GM12878 (cell line): ENCODE data around the gene ZNF444. TPM values are rescaled to one million over a fixed set of nuclear protein-coding genes. Genes with fewer than 3 reads are reported as not detected.

Experiments used
- ATAC-seq: fragments of 200-7000 bp; cut with Tn5 transposase; 3 replicates; pipeline ENCODE4 v1.9.1; 2020; ENCODE audit warnings: mild to moderate bottlenecking, moderate library complexity
- BruUV-seq: library from RNA; stranded (reverse); fragments of 400-500 nt; replicated peaks from 2 replicates; lab custom pipeline; 2021; lab: Mats Ljungman, UMichigan
- CTCF ChIA-PET: fragments of 300-600 bp; sonication (Branson Sonifier 250); formaldehyde crosslinking; extraction: SDS; loops from one replicate; lab custom pipeline; 2021; ENCODE audit warnings: inconsistent platforms; lab: Yijun Ruan, JAX
- POLR2A ChIA-PET: fragments of 350-600 bp; formaldehyde crosslinking; extraction: SDS; loops from one replicate; lab custom pipeline; 2021; ENCODE audit warnings: inconsistent platforms; lab: Charles Lee
- RAD21 ChIA-PET: fragments of 300-600 bp; sonication (Branson Sonifier 250); formaldehyde crosslinking; loops from one replicate; lab custom pipeline; 2023; ENCODE audit warnings: antibody characterized with exemption; ENCODE audit not compliant: unreplicated experiment; lab: Charles Lee
- SMC1A ChIA-PET: fragments of 300-600 bp; sonication (Branson Sonifier 250); formaldehyde crosslinking; loops from one replicate; lab custom pipeline; 2023; ENCODE audit not compliant: unreplicated experiment, uncharacterized antibody; lab: Charles Lee
- DNase-seq: peaks from one replicate; pipeline ENCODE4 v3.0.0-alpha.2; 2011; ENCODE audit warnings: low read depth, low spot score
- FAIRE-seq: peaks from 3 replicates; lab custom pipeline; 2011; peaks lifted over from hg19 to GRCh38; lab: Jason Lieb, UNC
- H2AFZ ChIP-seq: 2 replicates; pipeline ENCODE4 v1.6.0; 2011; ENCODE audit warnings: low read depth, low read length, control low read depth; ENCODE audit not compliant: control insufficient read depth
- H3K27ac ChIP-seq: 2 replicates; pipeline ENCODE4 v1.5.1; 2011; ENCODE audit warnings: control low read depth; ENCODE audit not compliant: control insufficient read depth, insufficient read depth
- H3K27me3 ChIP-seq, 2 experiments: replicated peaks in 1 of 2; 2 replicates each; pipeline versions ENCODE4 v1.6.0 to v1.6.1; 2011; ENCODE audit warnings: low read length in 1 of 2; ENCODE audit not compliant: control insufficient read depth in 2 of 2, insufficient read depth in 2 of 2
- H3K36me3 ChIP-seq, 2 experiments: 2 replicates each; pipeline ENCODE4 v1.5.1; 2011; ENCODE audit warnings: low read length in 1 of 2; ENCODE audit not compliant: control insufficient read depth in 2 of 2, insufficient read depth in 2 of 2
- H3K4me1 ChIP-seq: 2 replicates; pipeline ENCODE4 v1.6.1; 2011; ENCODE audit warnings: mild to moderate bottlenecking, low read length, moderate library complexity, mixed read lengths; ENCODE audit not compliant: control insufficient read depth, insufficient read depth
- H3K4me2 ChIP-seq: 2 replicates; pipeline ENCODE4 v1.6.0; 2011; ENCODE audit warnings: control low read depth; ENCODE audit not compliant: control insufficient read depth, insufficient read depth
- H3K4me3 ChIP-seq: fragments of 200-600 bp; sonication (generic); 2 replicates; pipeline ENCODE4 v1.5.1; 2016
- H3K79me2 ChIP-seq: 2 replicates; pipeline ENCODE4 v1.6.0; 2011; ENCODE audit warnings: low read length; ENCODE audit not compliant: control insufficient read depth, insufficient read depth
- H3K9ac ChIP-seq: 2 replicates; pipeline ENCODE4 v1.8.0; 2011; ENCODE audit warnings: low read length, control low read depth, mixed read lengths; ENCODE audit not compliant: control insufficient read depth, insufficient read depth
- H3K9me3 ChIP-seq: replicated peaks from 3 replicates; pipeline ENCODE4 v1.5.1; 2011; ENCODE audit warnings: mild to moderate bottlenecking, low read length; ENCODE audit not compliant: control insufficient read depth, insufficient read depth
- H4K20me1 ChIP-seq: 2 replicates; pipeline ENCODE4 v1.6.0; 2011; ENCODE audit not compliant: control insufficient read depth, insufficient read depth
- CBX5 ChIP-seq: sonication (generic); IDR thresholded peaks from 2 replicates; pipeline ENCODE4 v1.6.1; 2016; ENCODE audit warnings: low read depth, moderate library complexity, mild to moderate bottlenecking, inconsistent platforms
- PKNOX1 ChIP-seq: fragments of 450-650 bp; IDR thresholded peaks from 2 replicates; pipeline ENCODE4 v1.6.1; 2016; ENCODE audit warnings: mild to moderate bottlenecking
- RAD21 ChIP-seq: IDR thresholded peaks from 2 replicates; pipeline ENCODE4 v1.6.1; 2011; ENCODE audit warnings: mild to moderate bottlenecking, low read depth, low read length, moderate library complexity; ENCODE audit not compliant: insufficient read depth
- RUNX3 ChIP-seq: IDR thresholded peaks from 2 replicates; pipeline ENCODE4 v1.6.1; 2012; ENCODE audit warnings: low read length, inconsistent platforms
- YY1 ChIP-seq: IDR thresholded peaks from 2 replicates; pipeline ENCODE4 v1.6.1; 2011; ENCODE audit warnings: low read depth, mild to moderate bottlenecking, low read length
- WGBS: methylation state at CpG from one replicate; pipeline ENCODE4 v1.1.6; 2016; ENCODE audit warnings: low lambda C conversion rate; ENCODE audit not compliant: insufficient replicate concordance, insufficient coverage; ENCODE audit errors: missing lambda C conversion rate; 5-methylcytosine and 5-hydroxymethylcytosine counted together
- in situ Hi-C: fragments of 300-500 bp; cut with MboI; formaldehyde crosslinking; loops from 9 replicates; pipeline ENCODE4 v1.14.3; 2018; ENCODE audit warnings: mixed read lengths
- intact Hi-C: fragments of 100-400 bp; cut with micrococcal nuclease; formaldehyde crosslinking; loops from one replicate; pipeline ENCODE4 v1.14.2; 2022; ENCODE audit not compliant: unreplicated experiment
- polyA plus RNA-seq, 11 experiments: library from polyadenylated mRNA; depleted of rRNA in 4 of 11; unstranded in 6 of 11; stranded (reverse) in 5 of 11; fragments of >200 nt; fragmentation: Nextera tagmentation in 4 of 11; fragmentation: Illumina TruSeq in 1 of 11; extraction: Ambion mirVana in 4 of 11; extraction: Trizol in 1 of 11; gene quantifications; 1 replicate in 1 of 11; 2 replicates in 10 of 11; pipeline versions ENCODE4 v1.2.1 to v1.2.3, GENCODE V29; 2011 to 2016; ENCODE audit warnings: inconsistent platforms in 2 of 11, missing spikeins in 2 of 11, low read depth in 1 of 11
- total RNA-seq, 4 experiments: library from RNA; depleted of rRNA in 3 of 4; stranded (reverse); fragments of >200 nt in 3 of 4; fragmentation: Illumina TruSeq in 1 of 4; extraction: Trizol in 1 of 4; gene quantifications; 2 replicates each; pipeline versions ENCODE4 v1.2.1 to v1.2.3, GENCODE V29; 2013 to 2021

The ZNF444 gene
- total and polyA plus RNA-seq, 10 of the 15 experiments (the other 5 are each of a cell fraction or from before 2014, with no cell fraction given), result 0.45 to 28.2 (median 11.6) TPM

DNA sequence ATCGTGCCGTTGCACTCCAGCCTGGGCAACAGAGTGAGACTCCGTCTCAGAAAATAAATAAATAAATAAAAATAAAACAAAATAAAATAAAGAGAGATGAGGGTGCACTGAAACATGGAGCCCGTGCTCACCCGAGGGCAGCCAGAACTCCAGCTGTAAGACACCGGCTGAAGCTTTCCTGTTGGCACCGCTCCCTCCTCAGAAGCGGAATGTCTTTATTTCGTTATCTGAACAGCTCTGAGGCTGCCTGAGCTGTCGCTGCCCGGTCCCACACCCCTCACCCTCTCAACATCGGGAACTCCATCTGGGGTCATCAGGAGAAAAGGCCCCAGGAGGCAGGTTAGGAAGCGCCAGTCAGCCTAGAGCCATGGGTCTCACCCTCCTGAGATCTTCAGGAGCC, 44.4 kb upstream of the ZNF444 start:
- Histone ChIP-seq H3K27ac (no peak overlapping the region), H4K20me1 (no peaks in the 10 kb centered on the region), H3K27me3 (no peaks in the 10 kb centered on the region), H3K4me1 (no peaks in the 10 kb centered on the region)
- ATAC-seq, result no peak
- BruUV-seq, result no TSS peak
- SMC1A ChIA-PET, result no interaction called here
- 100% methylated on average over 13 of the region's 13 CpGs for WGBS
- CTCF ChIA-PET, result interaction anchor here (0.7 to 2.2 kb wide), 3 partner anchors 14 to 74 kb away, joined by 3 to 9 read pairs (median 3); no protein-coding TSS in a partner anchor
- TF ChIP-seq RAD21 (no peak), CBX5 (no peak), PKNOX1 (no peak), RUNX3 (no peak)
- TF ChIP-seq, all 136 proteins: peak for 0
- no peak overlapping the region for H3K9ac ChIP-seq
- FAIRE-seq (no peak), DNase-seq (no peak)
- intact Hi-C loops (no loop called here), in situ Hi-C loops (no loop called here)
- no peak overlapping the region for H2AFZ ChIP-seq
- no peak overlapping the region for H3K4me3 ChIP-seq
- H3K4me2 ChIP-seq, result no peak overlapping the region
- ChIA-PET RAD21 (no interaction called here), POLR2A (no interaction called here)
- peaks cover 11% of the 10 kb centered on the region; the same call in 2 of the 3 replicates for H3K9me3 ChIP-seq
- peaks cover 7 to 23% of the 10 kb centered on the region in 2 experiments; a peak in 3 of 4 replicates for H3K36me3 ChIP-seq
- H3K79me2 ChIP-seq, result no peaks in the 10 kb centered on the region; the same call in 1 of the 2 replicates

DNA sequence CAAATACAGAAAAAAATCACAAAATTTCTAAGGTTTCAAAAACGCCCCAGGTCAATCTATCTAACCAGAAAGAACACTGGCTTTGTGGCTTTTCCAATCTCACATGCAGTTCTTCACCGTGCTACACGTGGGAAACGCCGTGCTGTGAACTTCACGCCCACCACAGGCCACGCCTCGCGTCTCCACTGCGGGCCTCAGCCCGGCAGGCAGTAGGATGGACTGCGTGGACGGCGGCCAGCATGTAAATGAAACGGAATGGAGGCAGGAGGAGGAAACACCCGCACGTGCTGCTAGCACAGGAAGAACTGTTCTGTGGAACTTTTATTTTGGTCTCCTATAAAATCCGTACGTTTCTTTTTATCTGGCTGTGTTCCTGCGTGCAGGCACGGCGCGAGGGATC, 43.8 kb upstream of the ZNF444 start:
- Histone ChIP-seq H3K9me3 (peaks cover 11% of the 10 kb centered on the region; the same call in 2 of the 3 replicates), H3K79me2 (no peaks in the 10 kb centered on the region; the same call in 1 of the 2 replicates), H3K27ac (no peak overlapping the region), H3K36me3 (peaks cover 7 to 23% of the 10 kb centered on the region in 2 experiments; a peak in 3 of 4 replicates), H3K9ac (no peak overlapping the region), H3K27me3 (no peaks in the 10 kb centered on the region), H4K20me1 (no peaks in the 10 kb centered on the region), H2AFZ (no peak overlapping the region)
- ChIA-PET POLR2A (no interaction called here), RAD21 (no interaction called here), CTCF (no interaction called here)
- FAIRE-seq (no peak), ATAC-seq (no peak)
- in situ Hi-C loops, result no loop called here
- TF ChIP-seq YY1, result no peak
- TF ChIP-seq, all 136 proteins: peak for 0
- no TSS peak for BruUV-seq
- H3K4me3 ChIP-seq, result no peak overlapping the region
- intact Hi-C loops, result no loop called here
- SMC1A ChIA-PET, result no interaction called here
- no peak for DNase-seq
- H3K4me2 ChIP-seq, result no peak overlapping the region
- 95% methylated on average over 23 of the region's 23 CpGs for WGBS
- H3K4me1 ChIP-seq, result no peaks in the 10 kb centered on the region
